ENCODE results near the gene SPTB.

- no peak for TF ChIP-seq CTCF (optimal IDR thresholded peaks at IDR 0.05 in 1 of 3, IDR thresholded peaks at IDR 0.05 in 1 of 3, conservative IDR thresholded peaks at IDR 0.05 in 1 of 3; ENCODE audit: extremely low read depth in 1 of 3, insufficient read depth in 2 of 3, low read length in 3 of 3)
- TF ChIP-seq EZH2 (IDR thresholded peaks at IDR 0.05; ENCODE audit: low read length) = no peak
These were observed 89.2 kb downstream of the SPTB start for GRCh38 chr14:64790478-64790877.

All from keratinocyte (primary cell).